A204.1 (cell line): ENCODE results near the gene MAP3K13.
"Not testable (repeated sequence)": the region's sequence is repeated elsewhere in the genome, so short reads cannot be mapped to it uniquely, and the experiment has no call there.

Source experiments
- FAIRE-seq: peaks from 2 replicates; lab custom pipeline; 2012; peaks lifted over from hg19 to GRCh38; lab: Jason Lieb, UNC

The MAP3K13 gene

GRCh38 chr3:185451432-185451831, 88.5 kb downstream of the MAP3K13 start:
- not testable (repeated sequence) for FAIRE-seq

GRCh38 chr3:185457376-185457775, 94.4 kb downstream of the MAP3K13 start:
- no peak for FAIRE-seq

GRCh38 chr3:185460309-185460708, 97.4 kb downstream of the MAP3K13 start:
- no peak for FAIRE-seq

DNA sequence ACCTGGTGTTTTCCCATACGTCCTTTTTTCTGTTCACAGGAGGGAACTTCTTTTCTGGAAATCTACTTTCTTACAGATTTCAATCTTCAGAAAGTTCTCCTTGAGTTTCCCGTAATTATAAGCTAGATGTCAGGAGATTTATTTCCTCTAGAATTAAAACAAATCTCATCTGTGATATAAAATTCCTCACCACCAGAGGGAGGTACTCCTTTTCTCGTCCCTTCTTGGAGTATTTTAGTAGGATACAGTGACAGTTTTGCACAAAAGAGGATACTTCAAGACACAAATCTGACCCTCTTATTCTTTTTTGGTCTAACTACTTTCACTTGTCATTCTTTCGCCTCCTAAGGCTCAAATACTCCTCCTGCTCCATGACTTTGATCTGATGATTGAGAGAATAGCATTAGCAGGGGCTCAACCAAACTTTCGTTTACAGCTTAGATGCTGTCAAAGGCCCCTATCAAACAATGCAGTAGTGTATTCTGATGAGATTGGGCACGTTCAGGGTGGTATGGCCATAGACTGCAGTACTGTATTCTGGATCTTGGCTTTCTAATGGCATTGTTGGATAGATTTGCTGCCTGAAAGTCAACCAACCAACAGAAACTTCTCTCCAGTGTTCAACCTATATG, 97.9 kb downstream of the MAP3K13 start:
- peak; percentile 74 for FAIRE-seq

DNA sequence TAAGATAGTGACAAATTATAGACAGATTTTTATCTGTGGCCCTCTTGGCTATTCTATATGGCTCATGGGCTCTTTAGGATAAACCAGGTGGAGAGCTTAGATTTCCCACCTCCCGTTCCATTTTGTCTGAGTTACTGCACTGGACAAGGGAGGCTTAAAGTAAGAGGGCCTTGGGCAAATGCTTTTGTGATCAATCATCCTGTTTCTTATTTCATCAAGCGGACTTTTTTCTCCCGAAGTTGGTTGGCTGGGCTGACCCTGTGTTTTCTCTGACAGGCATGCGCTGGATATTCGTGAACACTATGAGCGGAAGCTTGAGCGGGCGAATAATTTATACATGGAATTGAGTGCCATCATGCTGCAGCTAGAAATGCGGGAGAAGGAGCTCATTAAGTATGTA, 102.5 kb downstream of the MAP3K13 start:
- no peak for FAIRE-seq

DNA sequence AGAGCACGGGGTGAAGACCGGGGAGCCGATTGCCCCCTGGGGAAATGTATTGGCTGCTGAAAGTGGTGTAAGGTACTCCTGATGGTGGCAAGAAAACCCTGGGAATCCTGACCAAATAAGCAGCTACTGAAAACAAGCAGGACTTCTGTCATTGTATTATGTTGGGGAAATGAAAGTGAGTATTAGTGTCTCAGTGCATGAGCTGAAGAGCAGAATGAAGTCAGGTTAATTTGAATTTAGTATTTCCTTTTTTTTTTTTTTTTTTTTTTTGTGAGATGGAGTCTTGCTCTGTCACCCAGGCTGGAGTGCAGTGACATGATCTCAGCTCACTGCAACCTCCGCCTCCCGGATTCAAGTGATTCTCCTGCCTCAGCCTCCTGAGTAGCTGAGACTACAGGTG, 103.2 kb downstream of the MAP3K13 start:
- not testable (repeated sequence) for FAIRE-seq

DNA sequence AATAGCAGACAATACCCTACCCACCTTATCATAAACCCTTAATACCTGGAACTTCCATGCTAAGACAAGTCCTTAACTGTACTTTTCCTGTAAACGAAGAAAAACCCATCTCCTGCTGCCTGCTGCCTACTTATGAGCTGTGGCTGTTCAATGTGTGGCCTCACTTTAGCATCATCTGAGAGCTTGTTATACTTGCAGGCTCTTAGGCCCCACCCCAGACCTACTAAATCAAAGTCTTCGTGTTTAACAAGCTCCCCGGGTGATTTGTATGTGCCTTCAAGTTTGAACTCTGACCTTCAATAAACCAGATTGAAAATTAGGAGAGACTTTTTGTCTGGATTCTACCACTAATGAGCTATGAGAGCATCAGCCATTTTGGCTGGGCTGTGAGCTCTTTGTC, 106.6 kb downstream of the MAP3K13 start:
- FAIRE-seq: no peak

GRCh38 chr3:185470323-185470722, 107.4 kb downstream of the MAP3K13 start:
- no peak for FAIRE-seq

DNA sequence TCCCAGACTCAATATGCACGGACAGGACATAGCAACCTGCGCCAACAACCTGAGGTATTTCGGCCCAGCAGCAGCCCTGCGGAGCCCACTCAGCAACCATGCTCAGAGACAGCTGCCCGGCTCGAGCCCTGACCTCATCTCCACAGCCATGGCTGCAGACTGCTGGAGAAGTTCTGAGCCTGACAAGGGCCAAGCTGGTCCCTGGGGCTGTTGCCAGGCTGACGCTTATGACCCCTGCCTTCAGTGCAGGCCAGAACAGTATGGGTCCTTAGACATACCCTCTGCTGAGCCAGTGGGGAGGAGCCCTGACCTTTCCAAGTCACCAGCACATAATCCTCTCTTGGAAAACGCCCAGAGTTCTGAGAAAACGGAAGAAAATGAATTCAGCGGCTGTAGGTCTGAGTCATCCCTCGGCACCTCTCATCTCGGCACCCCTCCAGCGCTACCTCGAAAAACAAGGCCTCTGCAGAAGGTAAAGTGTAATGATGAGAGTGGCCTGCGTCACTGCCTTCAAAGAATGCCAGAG, 110.4 kb downstream of the MAP3K13 start:
- FAIRE-seq: no peak

- FAIRE-seq: not testable (repeated sequence)
These were observed 112.0 kb downstream of the MAP3K13 start for GRCh38 chr3:185474922-185475321.

DNA sequence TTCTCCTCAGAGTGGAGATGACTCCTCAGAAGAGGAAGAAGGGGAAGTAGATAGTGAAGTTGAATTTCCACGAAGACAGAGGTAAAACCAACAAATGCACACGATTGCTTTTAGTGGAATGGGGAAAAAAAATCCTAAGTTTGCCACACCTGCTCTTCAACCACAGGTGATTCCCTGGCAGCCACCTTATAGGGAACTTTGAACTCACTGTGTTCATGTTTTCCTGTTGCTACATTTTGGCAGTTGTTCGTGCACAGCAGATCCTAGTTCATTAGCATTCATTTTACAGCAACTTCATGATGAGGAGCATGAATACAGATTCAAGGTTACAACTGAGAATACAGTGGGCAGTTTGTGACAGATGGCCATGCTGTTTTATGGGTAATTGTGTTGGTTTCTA, 114.4 kb downstream of the MAP3K13 start:
- FAIRE-seq: no peak

DNA sequence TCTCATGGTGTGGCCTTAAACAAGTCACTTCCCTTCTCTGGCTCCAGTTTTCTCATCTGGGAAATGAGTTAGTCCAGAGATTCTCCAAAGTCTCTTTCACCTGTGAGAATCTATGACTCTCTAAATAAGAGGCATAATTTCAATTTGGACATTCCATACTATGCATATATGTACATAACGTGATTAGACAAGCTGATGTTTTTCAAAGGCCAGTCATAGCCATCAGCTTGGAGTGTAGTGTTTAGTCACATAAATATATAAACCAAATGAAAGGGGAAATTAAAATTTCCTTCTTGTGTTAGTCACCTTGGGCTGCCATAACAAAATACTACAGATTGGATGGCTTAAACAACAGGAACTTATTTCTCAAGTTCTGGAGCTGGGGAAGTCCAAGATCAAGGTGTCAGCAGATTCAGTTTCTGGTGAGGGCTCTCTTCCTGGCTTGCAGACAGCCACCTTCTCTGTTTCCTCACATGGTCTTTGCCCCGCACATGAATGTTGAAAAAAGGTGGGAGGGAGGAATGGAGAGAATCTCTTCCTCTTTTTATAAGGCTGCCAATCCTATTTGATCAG, 116.5 kb downstream of the MAP3K13 start:
- no peak for FAIRE-seq

DNA sequence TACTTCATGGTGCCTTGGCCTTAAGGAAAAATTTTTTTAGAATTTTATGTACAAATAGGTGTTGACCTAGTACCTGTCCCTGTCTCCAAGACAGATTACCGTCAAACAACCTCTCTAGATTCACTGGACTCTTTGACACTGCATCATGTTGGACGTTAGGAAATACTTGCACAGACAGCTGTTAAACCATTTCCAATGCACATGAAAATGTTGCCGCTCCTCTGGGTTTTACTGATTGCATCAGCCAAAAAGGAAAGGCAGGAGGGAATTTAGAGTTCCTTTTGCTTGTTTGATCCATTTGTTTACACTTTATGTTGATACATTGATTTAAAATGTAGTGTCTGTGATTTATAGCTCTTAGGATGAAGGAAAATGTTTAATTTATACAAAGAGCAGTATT, 121.4 kb downstream of the MAP3K13 start:
- no peak for FAIRE-seq

DNA sequence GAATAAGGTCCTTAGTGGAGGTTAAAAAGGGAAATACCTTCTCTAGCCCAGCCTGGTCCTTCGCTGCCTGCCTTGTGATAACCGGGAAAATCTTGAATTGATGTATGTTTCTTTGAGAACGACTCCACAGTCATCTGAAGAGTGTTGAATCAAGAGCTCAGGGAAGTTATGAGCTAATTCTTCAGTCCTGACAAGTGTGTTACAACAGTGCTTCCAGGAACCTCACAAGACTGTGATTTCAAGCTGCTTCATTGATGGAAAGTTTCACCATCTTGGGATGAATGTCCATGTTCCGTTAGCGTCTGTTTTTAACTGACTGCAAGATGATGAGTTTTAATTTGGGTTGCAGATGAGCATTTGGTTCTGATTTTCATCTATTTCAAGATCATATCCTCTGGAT, 123.5 kb downstream of the MAP3K13 start:
- no peak for FAIRE-seq

- FAIRE-seq: no peak
These were observed 125.5 kb downstream of the MAP3K13 start for GRCh38 chr3:185488465-185488864.

DNA sequence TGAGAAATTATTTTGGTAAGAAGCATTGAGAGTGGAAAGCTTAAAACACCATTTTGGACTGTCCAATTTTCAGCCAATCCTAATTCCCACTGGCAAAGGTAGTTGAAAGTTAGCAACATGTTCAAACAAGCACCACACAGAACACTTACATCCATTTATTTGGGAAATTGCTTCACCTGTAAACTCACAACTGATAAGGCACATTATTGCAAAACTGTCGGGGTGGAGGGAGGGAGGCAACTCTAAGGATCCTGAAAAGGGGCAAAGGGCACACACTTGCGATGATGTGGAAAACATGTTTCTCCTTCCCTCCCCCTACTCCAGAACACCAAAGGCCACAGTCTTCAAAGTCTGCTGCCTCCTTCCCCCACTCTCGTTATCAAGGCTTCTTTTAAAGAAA, 126.5 kb downstream of the MAP3K13 start:
- FAIRE-seq: no peak

DNA sequence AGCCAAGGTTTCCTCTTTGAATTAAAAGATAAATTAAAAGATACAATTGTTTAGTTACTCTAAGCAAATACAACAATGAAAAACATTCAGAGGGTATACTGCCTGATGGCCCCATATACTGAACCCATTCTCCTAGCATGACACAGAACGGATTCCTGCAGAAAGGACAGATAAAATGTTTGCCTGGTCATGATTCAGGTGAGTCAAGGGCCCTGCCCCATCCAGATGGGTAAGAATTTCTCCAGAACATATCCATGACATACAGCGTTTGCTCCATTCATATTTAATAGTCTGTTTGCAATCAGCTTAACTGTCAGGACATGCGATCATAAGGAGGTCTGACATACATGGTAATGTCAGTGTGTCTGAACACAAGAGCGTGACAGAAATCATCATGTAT, 127.3 kb downstream of the MAP3K13 start:
- no peak for FAIRE-seq

GRCh38 chr3:185498503-185499396, 135.8 kb downstream of the MAP3K13 start, which contains the start of gene TMEM41A:
TMEM41A (minus strand) TSS chr3:185499035; CDS start chr3:185498961, 74 bp downstream.
- no peak for FAIRE-seq

DNA sequence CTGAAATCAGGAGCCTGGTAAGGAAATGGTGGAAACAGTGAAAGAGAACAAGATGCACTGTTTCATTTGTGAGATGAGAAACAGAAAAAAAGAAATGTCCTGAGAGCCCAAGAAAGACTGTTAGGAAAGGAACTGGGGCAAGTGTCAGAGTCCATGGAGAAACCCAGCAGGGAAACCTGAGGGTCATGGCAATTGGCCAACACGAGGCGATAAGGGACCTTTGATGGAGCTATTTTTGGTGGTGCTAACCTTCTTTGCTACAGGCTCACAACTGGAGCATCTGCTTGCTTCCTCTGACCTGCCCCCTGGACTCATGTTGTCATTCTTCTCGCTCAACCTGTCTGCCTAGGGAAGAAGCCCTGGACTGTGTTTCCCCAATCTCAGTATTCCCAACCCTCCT, 140.1 kb downstream of the MAP3K13 start:
- no peak for FAIRE-seq

- FAIRE-seq: no peak
These were observed 140.6 kb downstream of the MAP3K13 start for GRCh38 chr3:185503521-185503920.

- FAIRE-seq: no peak
These were observed 141.7 kb downstream of the MAP3K13 start for GRCh38 chr3:185504636-185505035.

- FAIRE-seq: no peak
These were observed 144.9 kb downstream of the MAP3K13 start for GRCh38 chr3:185507883-185508282.
